MCF 10A (cell line): ENCODE results near the gene KLF15. TPM values are rescaled to one million over a fixed set of nuclear protein-coding genes. Genes with fewer than 3 reads are reported as not detected.

ENCODE experiments used
- BruUV-seq: library from RNA; stranded (reverse); fragments of 400-500 nt; replicated peaks from 2 replicates; lab custom pipeline; 2021; lab: Mats Ljungman, UMichigan
- CTCF ChIA-PET: fragments of 300-600 bp; sonication (Branson Sonifier 250); formaldehyde crosslinking; extraction: SDS; loops from one replicate; lab custom pipeline; 2021; ENCODE audit warnings: antibody characterized with exemption, inconsistent platforms; lab: Yijun Ruan, JAX
- POLR2A ChIA-PET: fragments of 300-600, 350-650 bp; sonication (Branson Sonifier 250); formaldehyde crosslinking; extraction: SDS; loops from one replicate; lab custom pipeline; 2020; ENCODE audit warnings: antibody characterized with exemption, inconsistent platforms; lab: Yijun Ruan, JAX
- DNase-seq: peaks from one replicate; pipeline ENCODE4 v3.0.0-alpha.2; 2018; ENCODE audit not compliant: unreplicated experiment
- H3K27ac Mint-ChIP-seq: one replicate; pipeline ENCODE4 v1.8.0; 2022; ENCODE audit warnings: mild to moderate bottlenecking, low read depth, mixed read lengths; ENCODE audit not compliant: unreplicated experiment
- H3K27me3 Mint-ChIP-seq: one replicate; pipeline ENCODE4 v1.8.0; 2022; ENCODE audit warnings: mixed read lengths; ENCODE audit not compliant: insufficient read depth, unreplicated experiment
- H3K36me3 Mint-ChIP-seq: one replicate; pipeline ENCODE4 v1.8.0; 2022; ENCODE audit warnings: mild to moderate bottlenecking, moderate library complexity, mixed read lengths; ENCODE audit not compliant: insufficient read depth, unreplicated experiment
- H3K4me1 Mint-ChIP-seq: one replicate; pipeline ENCODE4 v1.8.0; 2022; ENCODE audit warnings: mixed read lengths; ENCODE audit not compliant: insufficient read depth, unreplicated experiment
- H3K4me3 Mint-ChIP-seq: one replicate; pipeline ENCODE4 v1.8.0; 2022; ENCODE audit warnings: mild to moderate bottlenecking, moderate library complexity, mixed read lengths; ENCODE audit not compliant: unreplicated experiment
- H3K9me3 Mint-ChIP-seq: one replicate; pipeline ENCODE4 v1.8.0; 2022; ENCODE audit warnings: mixed read lengths; ENCODE audit not compliant: unreplicated experiment
- intact Hi-C: fragments of 100-400 bp; cut with micrococcal nuclease; formaldehyde crosslinking; loops from 2 replicates; pipeline ENCODE4 v1.14.1; 2022
- total RNA-seq: library from RNA; stranded (reverse); gene quantifications from 2 replicates; pipeline ENCODE4 v1.2.3, GENCODE V29; 2022
- TF ChIP-seq, protein P1 (sequence below): fragments of 200-600 bp; IDR thresholded peaks from one replicate; pipeline ENCODE4 v1.8.0; 2022; ENCODE audit warnings: antibody characterized with exemption, mild to moderate bottlenecking; ENCODE audit not compliant: unreplicated experiment

KLF15 gene
- total RNA-seq, 1 experiment from 2014 or later: 8.3 TPM

DNA sequence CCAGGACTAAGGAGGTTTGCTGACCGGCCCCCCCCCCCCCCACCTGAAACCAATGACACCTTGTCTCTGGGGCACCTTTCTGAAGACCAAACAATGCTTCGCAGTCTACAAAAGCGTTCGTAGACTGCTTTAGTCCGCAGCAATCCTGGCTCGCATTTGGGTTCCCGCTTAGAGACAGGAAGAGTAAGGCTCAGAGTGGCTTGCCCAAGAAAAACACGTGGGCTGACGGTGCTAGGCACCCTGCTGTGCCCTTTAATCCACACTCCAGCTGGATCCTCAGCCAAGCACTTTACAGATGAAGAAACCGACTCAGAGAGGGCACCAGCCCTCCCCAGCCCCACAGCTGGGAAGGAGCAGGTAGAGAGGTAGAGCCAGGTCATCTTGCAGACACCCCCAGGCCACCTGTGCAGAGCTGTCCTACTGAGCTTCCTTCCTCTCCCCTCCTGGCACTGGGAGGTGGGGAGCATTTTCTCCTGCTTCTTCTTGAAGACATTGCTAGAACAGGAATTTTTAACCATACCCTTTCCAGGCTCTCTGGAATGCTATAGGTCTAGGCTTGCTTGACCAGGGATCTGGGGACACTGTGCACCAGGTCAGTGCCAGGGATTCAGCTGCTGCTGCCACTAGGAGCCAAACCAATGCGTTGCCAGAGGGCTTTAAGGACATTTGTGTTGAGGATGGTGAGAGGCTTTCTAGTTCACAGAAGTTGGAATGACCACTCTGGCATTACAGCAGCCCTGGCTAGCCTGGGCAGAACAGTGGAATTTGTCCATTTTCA, 1.0 kb upstream of the KLF15 start:
- H3K27ac Mint-ChIP-seq: no peak overlapping the region

DNA sequence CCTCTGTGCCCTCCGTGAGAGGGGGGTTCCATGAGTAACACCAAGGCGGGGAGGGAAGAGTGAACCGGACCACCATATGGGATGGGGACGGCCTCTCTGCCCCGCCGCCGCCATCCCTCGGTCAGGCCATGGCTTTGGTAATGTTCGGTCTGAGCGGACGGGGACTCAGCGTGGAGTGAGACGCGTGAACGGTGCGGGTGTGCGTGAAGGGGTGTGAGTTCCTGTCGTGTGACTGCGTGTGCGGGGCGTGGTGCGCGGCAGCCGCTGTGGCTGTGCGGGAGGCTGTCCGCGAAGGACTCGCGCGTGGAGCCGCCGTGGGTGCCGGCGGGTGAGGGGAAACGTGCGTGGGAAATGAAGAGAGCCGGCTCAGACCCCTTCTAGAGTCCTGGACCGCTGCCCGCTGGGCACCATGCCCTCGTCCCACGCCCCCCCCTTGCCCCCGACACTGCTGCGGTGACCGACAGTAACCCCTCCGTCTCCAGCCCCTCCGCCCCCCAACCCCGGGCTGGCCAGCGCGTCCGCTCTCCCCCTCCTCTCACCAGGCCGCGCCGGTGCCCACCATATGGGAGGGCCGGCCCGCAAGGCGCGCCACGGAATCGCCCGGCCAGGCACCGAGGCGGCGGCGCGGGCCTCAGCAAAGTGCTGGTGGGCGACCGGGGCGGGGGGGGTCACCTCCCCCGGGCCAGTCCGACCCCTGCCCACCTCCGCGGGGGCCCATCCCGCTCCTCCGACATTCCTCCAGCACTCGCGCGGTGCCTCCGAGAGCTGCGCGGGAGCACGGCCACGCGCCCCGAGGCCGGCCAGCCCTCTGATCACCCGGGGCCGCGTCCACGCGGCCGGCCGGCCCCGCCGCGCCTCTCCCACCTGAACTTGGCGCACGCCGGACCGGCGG, 589 bp downstream of the KLF15 start:
- TF ChIP-seq, protein P1, sequence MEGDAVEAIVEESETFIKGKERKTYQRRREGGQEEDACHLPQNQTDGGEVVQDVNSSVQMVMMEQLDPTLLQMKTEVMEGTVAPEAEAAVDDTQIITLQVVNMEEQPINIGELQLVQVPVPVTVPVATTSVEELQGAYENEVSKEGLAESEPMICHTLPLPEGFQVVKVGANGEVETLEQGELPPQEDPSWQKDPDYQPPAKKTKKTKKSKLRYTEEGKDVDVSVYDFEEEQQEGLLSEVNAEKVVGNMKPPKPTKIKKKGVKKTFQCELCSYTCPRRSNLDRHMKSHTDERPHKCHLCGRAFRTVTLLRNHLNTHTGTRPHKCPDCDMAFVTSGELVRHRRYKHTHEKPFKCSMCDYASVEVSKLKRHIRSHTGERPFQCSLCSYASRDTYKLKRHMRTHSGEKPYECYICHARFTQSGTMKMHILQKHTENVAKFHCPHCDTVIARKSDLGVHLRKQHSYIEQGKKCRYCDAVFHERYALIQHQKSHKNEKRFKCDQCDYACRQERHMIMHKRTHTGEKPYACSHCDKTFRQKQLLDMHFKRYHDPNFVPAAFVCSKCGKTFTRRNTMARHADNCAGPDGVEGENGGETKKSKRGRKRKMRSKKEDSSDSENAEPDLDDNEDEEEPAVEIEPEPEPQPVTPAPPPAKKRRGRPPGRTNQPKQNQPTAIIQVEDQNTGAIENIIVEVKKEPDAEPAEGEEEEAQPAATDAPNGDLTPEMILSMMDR: no peak
- no TSS peak for BruUV-seq
- H3K27me3 Mint-ChIP-seq: no peaks in the 10 kb centered on the region
- ChIA-PET CTCF (no interaction called here), POLR2A (interaction anchor here (1.1 to 1.5 kb wide), 2 partner anchors 87 to 90 kb away, joined by 4 to 9 read pairs; no protein-coding TSS in a partner anchor)
- H3K4me1 Mint-ChIP-seq: peaks cover 4% of the 10 kb centered on the region
- no peaks in the 10 kb centered on the region for H3K36me3 Mint-ChIP-seq
- no peaks in the 10 kb centered on the region for H3K9me3 Mint-ChIP-seq
- peak overlapping the region; percentile 81 for H3K4me3 Mint-ChIP-seq
- DNase-seq: no peak
- H3K27ac Mint-ChIP-seq: peak overlapping the region; percentile 69
- intact Hi-C loops: loop anchor here (2.0 kb wide), 1 partner anchor 90 kb away; no protein-coding TSS in a partner anchor

More for the DNA sequence above, 1.0 kb upstream of the KLF15 start:
- ChIA-PET CTCF (interaction anchor here (0.5 to 1.1 kb wide), 4 partner anchors 17 to 626 kb away, joined by 3 to 4 read pairs (median 3); no protein-coding TSS in a partner anchor), POLR2A (interaction anchor here (0.6 to 1.5 kb wide), 6 partner anchors 9 to 1963 kb away, joined by 3 to 9 read pairs (median 3); no protein-coding TSS in a partner anchor)
- no peaks in the 10 kb centered on the region for H3K9me3 Mint-ChIP-seq
- no peaks in the 10 kb centered on the region for H3K27me3 Mint-ChIP-seq
- H3K4me3 Mint-ChIP-seq: peak overlapping the region; percentile 75
- no peaks in the 10 kb centered on the region for H3K36me3 Mint-ChIP-seq
- peaks cover 4% of the 10 kb centered on the region for H3K4me1 Mint-ChIP-seq
- DNase-seq: peak; percentile 43
- no TSS peak for BruUV-seq
- intact Hi-C loops: no loop called here
- TF ChIP-seq, protein P1: no peak

DNA sequence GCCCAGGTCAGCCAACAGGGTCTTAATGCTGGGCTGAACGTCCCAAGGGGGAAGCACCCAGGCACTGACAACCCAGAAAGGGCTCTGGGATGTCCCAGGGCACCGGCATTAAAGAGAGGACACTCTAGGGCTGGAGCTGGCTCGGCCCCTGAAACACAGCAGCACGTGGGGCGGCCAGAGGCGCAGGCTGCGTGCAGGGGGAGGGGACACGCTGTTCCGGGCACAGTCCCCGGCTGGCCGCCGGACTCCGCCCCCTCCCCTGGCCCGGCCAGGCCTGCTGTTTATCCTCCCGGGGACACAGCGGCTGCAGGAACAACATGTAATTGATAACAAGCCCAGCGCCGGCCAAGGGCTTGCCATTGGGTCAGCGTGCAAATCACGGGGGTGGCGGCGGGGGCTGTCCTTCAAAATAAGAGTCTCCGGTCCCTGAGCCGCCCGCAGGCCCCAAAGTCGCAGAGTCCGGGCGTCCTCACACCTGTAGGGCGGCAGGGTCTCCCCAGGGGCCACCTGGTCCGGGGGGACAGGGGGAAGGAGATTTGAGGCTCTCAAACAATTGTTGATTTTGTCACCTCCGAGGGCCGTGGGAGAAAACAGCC, 1.3 kb downstream of the KLF15 start:
- Mint-ChIP-seq H3K27me3 (no peaks in the 10 kb centered on the region), H3K4me1 (peaks cover 4% of the 10 kb centered on the region), H3K27ac (peak overlapping the region; percentile 69), H3K4me3 (peak overlapping the region; percentile 81), H3K9me3 (no peaks in the 10 kb centered on the region), H3K36me3 (no peaks in the 10 kb centered on the region)
- TF ChIP-seq, protein P1: no peak
- intact Hi-C loops: loop anchor here (2.0 kb wide), 1 partner anchor 89 kb away; no protein-coding TSS in a partner anchor
- BruUV-seq: no TSS peak
- DNase-seq: no peak
- ChIA-PET POLR2A (no interaction called here), CTCF (no interaction called here)
